ENCODE results near the gene HOXB3. TPM values are rescaled to one million over a fixed set of nuclear protein-coding genes. Genes with fewer than 3 reads are reported as not detected.

The HOXB3 gene
- total RNA-seq, 6 donors from 2014 or later = 2.9 to 12.6 (median 7.9) TPM

GRCh38 chr17:48500435-48501426, 89.3 kb downstream of the HOXB3 start:
- H3K27me3 ChIP-seq = no peaks in the 10 kb centered on the region
- no peak overlapping the region for H3K4me3 ChIP-seq
- ATAC-seq (ENCODE audit: low FRiP score in 2 of 2) (peak in 1 of 2 donors; percentile 57), DNase-seq (no peak)
- no peaks in the 10 kb centered on the region for H3K4me1 ChIP-seq
- WGBS, 2 donors = 60 to 62% methylated on average over 12 of the region's 12 CpGs
- TF ChIP-seq EP300 (IDR thresholded peaks at IDR 0.05) = no peak
- no peak for TF ChIP-seq POLR2AphosphoS5 (IDR thresholded peaks at IDR 0.05)
- no peak for TF ChIP-seq POLR2A (IDR thresholded peaks at IDR 0.05)
- no peaks in the 10 kb centered on the region for H3K36me3 ChIP-seq
- H3K9me3 ChIP-seq = no peaks in the 10 kb centered on the region
- H3K27ac ChIP-seq = no peak overlapping the region

GRCh38 chr17:48499735-48500434, 90.2 kb downstream of the HOXB3 start:
- H3K27me3 ChIP-seq = no peaks in the 10 kb centered on the region
- DNase-seq = no peak
- H3K4me3 ChIP-seq = no peak overlapping the region
- H3K36me3 ChIP-seq = no peaks in the 10 kb centered on the region
- TF ChIP-seq POLR2A (IDR thresholded peaks at IDR 0.05) (no peak), CTCF (IDR thresholded peaks at IDR 0.05) (no peak), POLR2AphosphoS5 (IDR thresholded peaks at IDR 0.05) (no peak), EP300 (IDR thresholded peaks at IDR 0.05) (no peak)
- no peaks in the 10 kb centered on the region for H3K9me3 ChIP-seq
- no peaks in the 10 kb centered on the region for H3K4me1 ChIP-seq
- ATAC-seq (ENCODE audit: low FRiP score in 2 of 2) = no peak
- 89% methylated on average over 5 of the region's 5 CpGs for WGBS, 2 donors
- no peak overlapping the region for H3K27ac ChIP-seq

- TF ChIP-seq POLR2AphosphoS5 (IDR thresholded peaks at IDR 0.05) (no peak), EP300 (IDR thresholded peaks at IDR 0.05) (no peak), POLR2A (IDR thresholded peaks at IDR 0.05) (no peak), CTCF (IDR thresholded peaks at IDR 0.05) (no peak)
- WGBS, 2 donors = 92 to 96% methylated on average over 3 of the region's 3 CpGs
Observed at GRCh38 chr17:48499248-48499647, 90.8 kb downstream of the HOXB3 start.

More at GRCh38 chr17:48499248-48499647, 90.8 kb downstream of the HOXB3 start:
- no peak overlapping the region for H3K27ac ChIP-seq
- DNase-seq (no peak), ATAC-seq (ENCODE audit: low FRiP score in 2 of 2) (no peak)
- no peaks in the 10 kb centered on the region for H3K27me3 ChIP-seq
- no peaks in the 10 kb centered on the region for H3K36me3 ChIP-seq
- H3K4me1 ChIP-seq = no peaks in the 10 kb centered on the region
- no peaks in the 10 kb centered on the region for H3K9me3 ChIP-seq
- H3K4me3 ChIP-seq = no peak overlapping the region

Small RNA genes lying within 50 kb of the gene (small RNA-seq; reads per million reads assigned to genes)
- 0 to 0.07 (median 0) reads per million in 4 donors for gene MIR196A1

Other genes with a start within 250 kb of the HOXB3 start
- gene SKAP1, start 160.0 kb downstream of the HOXB3 start, total RNA-seq = 1 to 10 TPM; 1.9 to 5.3 (median 3.9) TPM
- gene HOXB1, start 59.2 kb downstream of the HOXB3 start, total RNA-seq = not detected
- gene HOXB2, start 45.1 kb downstream of the HOXB3 start, total RNA-seq = 10 to 100 TPM in 2 of 6 donors, 1 to 10 TPM in 4; 1.4 to 16.1 (median 7.4) TPM
- 1 to 10 TPM in 4 of 6 donors, under 1 TPM in 2; 0.61 to 5.6 (median 2.0) TPM for gene HOXB4, start 11.9 kb downstream of the HOXB3 start, total RNA-seq
- 1 to 10 TPM in 4 of 6 donors, under 1 TPM in 2; 0.39 to 5.0 (median 1.5) TPM for gene HOXB5, start 3.5 kb upstream of the HOXB3 start, total RNA-seq
- 10 to 100 TPM in 2 of 6 donors, 1 to 10 TPM in 4; 1.1 to 11.3 (median 7.0) TPM for gene HOXB6, start 14.7 kb upstream of the HOXB3 start, total RNA-seq
- gene HOXB7, start 20.8 kb upstream of the HOXB3 start, total RNA-seq = 1 to 10 TPM in 5 of 6 donors, not detected in 1; 1.1 to 3.7 (median 1.3) TPM
- gene HOXB8, start 25.1 kb upstream of the HOXB3 start, total RNA-seq = under 1 TPM in 2 of 6 donors, not detected in 4; 0.23 to 0.27 TPM
- under 1 TPM in 3 of 6 donors, not detected in 3; 0.20 to 0.30 (median 0.29) TPM for gene HOXB9, start 36.1 kb upstream of the HOXB3 start, total RNA-seq
- not detected for gene PRAC1, start 132.3 kb upstream of the HOXB3 start, total RNA-seq
- not detected for gene PRAC2, start 132.9 kb upstream of the HOXB3 start, total RNA-seq
- not detected for gene HOXB13, start 138.5 kb upstream of the HOXB3 start, total RNA-seq
- 10 to 100 TPM in 1 of 6 donors, 1 to 10 TPM in 4, under 1 TPM in 1; 0.69 to 12.1 (median 1.5) TPM for gene TTLL6, start 227.0 kb upstream of the HOXB3 start, total RNA-seq
- gene CALCOCO2, start 240.8 kb upstream of the HOXB3 start, total RNA-seq = 100 to 1,000 TPM; 123 to 330 (median 180) TPM

Data from upper lobe of left lung (tissue), 6 donors.